Fibroblast of upper back skin (primary cell): Measurements from ENCODE around the gene NUDT16L1.

Experiments used
- DNase-seq: peaks from one replicate; pipeline ENCODE4 v3.0.0-alpha.2; 2013

Gene NUDT16L1

DNA sequence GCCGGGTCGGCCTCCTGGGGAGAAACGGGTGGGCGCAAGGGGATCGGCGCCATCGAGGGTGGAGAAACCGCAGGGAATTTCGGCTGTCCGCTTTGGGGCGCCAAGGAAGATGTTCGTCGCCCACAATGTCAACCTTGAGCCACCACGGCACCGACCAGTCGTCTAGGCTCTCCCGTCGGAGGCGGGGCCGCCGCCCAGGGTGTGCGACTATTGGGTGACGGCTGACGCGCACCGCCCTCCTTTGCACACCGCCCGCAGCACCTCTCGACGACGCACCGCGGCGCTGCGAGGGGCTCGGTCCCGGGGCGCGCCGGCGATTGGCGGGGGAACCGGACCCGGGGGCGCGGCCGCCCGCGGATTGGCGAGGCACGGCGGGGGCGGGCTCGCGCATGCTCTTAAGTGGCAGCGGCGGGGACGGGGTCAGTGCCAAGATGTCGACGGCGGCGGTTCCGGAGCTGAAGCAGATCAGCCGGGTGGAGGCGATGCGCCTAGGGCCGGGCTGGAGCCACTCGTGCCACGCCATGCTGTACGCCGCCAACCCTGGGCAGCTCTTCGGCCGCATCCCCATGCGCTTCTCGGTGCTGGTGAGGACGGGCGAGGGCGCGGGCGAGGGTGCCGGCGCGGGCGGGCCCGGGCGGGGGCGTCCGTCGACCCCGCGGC, at the start of gene NUDT16L1:
Gene NUDT16L1 (plus strand): TSS at position 267 of the 660 bp plus-strand sequence. CDS start 165 bp downstream, at position 432.
- peak; percentile 94 for DNase-seq

DNA sequence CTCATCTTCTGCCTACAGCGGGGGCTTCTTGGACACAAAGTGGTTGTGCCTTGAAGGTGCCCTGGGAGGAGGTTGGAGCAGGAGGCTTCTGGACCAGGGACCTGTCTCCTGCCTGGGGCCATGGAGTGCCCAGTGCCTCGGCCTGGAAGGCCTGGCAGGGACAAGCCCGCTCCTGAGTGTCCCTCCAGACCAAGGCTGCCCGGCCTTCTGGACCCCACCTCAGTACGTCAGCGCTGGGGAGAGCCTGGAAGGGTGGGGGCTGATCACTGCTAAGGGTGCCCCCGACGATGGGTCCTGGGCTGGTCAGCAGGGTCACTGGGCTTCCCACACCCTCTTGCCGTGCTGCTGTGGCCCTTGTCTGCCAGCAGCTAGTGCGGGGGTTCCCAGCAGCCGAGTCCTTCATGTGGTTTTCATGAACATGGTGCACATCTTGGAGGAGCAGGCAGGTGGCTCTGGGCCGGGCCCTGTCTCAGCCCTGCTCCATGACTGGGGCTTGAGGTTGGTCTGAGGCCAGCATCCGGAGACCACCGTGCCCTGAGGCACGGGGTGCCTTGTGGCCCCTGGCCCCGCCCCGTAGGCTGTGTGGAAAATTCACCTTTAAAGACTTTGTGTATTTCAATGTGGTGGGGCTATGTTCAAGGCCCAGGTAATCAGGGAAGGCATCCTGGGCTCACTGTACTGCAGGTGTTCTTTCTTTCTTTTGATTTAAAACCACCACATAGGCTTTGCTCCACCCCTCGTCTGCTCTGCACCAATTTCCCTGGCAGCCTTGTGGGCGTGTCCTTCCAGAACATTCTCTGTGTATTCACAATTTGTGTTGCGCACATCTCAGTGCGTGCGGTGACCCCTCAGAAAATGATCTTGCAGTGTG, 46.4 kb upstream of the NUDT16L1 start:
- no peak for DNase-seq

DNA sequence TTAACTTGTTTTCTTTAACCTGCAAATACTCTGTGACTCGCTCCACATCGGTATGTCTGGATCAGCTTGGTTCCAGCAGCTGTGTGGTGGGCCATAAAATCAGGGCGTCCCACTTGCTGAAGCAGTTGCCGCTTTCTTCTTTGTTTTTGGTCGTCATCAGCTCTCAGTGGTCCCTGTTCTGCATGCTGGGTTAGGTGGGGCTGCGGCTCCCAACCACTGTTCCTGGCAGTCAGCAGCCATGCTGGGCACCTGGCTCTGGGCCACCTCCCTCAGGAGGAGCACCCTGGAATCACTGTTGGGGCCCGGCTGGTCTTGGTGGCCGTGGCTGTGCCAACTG, 45.8 kb upstream of the NUDT16L1 start:
- DNase-seq, result no peak

DNA sequence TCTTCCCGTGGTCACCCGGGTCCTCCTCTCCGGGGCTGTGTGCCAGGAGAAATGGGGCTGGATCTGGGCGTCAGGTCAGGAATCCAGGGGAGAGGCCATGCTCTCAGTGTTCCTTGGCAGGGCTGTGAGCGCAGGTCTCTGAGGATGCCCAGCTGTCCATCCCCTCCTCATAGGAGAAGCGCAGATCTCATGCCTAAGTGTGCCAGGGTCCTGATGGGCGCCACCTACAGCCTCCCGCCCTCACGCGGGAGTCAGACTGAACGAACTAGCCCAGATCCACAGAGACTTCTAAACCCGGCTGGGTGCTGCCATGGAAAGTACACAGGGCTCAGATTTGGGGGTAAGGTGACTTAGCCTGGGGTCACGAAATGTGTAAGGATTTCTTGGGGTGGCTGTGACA, 44.4 kb upstream of the NUDT16L1 start:
- DNase-seq, result no peak

DNA sequence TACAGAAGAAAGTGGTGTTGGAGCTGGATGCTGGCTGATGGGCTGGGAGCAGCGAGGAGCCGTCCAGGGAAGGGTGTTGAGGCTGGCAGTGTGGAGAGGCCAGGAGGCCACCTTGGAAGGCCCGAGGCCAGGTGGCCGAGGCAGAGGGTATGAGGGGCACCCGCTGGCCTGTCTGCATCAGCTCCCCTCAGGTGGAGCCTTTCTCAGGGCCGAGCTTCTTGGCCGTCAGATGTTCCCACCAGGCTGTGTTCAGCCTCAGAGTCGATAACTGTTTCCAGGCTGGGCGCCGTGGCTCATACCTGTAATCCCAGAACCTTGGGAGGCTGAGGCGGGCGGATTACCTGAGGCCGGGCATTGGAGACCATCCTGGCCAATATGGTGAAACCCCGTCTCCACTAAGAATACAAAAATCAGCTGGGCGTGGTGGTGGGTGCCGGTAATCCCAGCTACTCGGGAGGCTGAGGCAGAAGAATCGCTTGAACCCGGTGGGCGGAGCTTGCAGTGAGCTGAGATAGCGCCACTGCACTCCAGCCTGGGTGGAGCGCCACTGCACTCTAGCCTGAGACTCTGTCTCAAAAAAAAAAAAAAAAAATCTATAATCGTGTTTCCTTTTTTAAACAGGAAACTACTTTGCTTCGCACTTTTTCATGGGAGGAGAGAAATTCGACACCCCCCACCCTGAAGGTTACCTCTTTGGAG, 43.5 kb upstream of the NUDT16L1 start:
- DNase-seq, result no peak

DNA sequence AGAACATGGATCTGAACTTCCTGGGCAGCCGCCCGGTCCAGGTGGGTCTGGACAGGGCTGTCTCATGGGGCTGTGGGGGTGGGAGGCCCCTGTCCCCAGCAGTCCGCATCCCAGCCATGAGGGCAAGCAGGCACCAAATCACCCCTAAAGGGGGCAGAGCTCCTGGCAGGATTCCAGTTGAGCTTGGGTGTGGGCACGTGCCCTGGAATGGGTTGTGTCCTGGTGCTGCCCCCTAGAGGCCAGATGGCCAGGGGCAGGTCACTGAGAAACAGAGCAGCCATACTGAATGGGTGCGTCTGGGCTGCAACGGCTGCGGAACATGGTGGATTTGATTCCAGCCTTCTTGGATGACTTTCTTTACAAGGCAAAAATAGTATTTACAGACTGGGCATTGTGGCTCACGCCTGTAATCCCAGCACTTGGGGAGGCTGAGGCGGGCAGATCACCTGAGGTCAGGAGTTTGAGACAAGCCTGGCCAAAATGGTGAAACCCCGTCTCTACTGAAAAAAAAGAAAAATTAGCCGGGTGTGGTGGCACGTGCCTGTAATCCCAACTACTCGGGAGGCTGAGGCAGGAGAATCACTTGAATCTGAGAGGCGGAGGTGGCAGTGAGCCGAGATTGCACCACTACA, 42.8 kb upstream of the NUDT16L1 start:
- DNase-seq, result peak; percentile 39

DNA sequence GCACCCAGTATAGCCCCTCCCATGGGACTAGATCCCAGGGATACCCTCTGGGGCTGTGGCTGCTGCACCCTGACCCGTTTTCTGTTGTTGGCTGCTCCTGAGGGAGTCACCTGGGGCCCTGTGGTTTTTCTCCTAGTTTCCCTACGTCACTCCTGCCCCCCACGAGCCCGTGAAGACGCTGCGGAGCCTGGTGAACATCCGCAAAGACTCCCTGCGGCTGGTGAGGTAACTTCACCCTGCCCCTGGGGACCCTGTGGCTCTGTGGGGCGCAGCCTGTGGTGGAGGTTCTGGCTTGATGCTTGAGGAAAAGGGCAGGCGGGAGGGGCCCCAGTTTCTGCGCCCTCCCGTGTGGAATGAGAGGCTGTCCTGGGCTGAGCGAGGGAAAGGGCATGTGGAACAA, 41.5 kb upstream of the NUDT16L1 start:
- DNase-seq, result no peak

DNA sequence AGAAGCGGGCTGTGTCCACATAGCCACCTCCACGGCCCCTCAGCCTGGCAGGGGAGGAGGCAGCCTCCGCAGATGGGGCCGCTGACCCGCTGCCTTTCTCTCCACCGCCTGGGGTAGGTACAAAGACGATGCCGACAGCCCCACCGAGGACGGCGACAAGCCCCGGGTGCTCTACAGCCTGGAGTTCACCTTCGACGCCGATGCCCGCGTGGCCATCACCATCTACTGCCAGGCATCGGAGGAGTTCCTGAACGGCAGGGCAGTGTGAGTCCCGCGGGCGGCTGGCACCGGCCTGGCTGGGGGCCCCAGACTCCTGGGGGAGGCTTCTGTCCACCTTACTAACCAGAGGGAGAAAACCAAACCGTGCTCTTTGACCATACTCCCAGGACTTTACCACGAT, 40.8 kb upstream of the NUDT16L1 start:
- no peak for DNase-seq

DNA sequence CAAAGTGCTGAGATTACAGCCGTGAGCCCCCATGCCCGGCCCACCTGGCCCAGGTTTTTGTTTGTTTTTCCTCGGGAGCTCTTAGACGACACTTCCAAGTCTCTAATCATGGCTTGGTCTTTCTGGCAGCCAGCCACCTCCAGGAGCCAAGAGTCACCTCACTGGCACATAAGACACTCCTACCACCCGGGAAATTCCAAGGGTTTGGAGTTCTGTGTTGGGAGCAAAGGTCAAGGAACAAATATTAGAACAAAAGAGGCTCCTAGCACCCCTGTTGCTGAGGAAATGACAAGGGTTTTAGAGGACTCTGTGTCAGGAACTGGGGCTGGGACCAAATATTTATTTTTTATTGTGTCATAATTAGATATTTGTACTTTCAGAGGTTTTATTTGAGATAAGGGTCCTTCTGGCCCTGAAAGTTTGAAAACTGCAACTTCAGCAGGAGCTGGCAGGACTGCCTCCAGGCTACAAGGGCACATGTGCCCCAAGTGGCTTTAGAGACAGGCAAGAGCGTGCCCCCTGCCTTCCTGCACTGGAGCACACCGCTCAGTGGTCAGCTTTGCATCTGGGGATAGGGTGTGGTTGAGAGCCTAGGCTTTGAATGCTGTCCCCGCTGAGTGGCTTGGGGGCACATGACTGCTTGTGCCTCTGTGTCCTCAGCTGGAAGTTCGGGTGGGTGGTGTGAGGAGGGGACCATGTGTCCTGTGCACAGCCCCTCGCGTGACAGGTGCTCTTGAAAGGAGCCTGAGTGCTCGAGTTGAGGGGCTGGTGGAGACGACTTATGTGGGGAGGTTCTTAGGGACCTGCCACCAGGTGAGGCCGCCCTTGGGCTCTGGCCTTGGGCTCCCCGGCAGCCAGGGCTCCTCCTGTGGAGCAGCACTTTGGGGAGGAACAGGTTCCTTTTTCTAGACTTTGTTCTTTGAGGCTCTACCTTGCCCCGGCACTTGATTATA, 39.1 kb upstream of the NUDT16L1 start:
- no peak for DNase-seq

DNA sequence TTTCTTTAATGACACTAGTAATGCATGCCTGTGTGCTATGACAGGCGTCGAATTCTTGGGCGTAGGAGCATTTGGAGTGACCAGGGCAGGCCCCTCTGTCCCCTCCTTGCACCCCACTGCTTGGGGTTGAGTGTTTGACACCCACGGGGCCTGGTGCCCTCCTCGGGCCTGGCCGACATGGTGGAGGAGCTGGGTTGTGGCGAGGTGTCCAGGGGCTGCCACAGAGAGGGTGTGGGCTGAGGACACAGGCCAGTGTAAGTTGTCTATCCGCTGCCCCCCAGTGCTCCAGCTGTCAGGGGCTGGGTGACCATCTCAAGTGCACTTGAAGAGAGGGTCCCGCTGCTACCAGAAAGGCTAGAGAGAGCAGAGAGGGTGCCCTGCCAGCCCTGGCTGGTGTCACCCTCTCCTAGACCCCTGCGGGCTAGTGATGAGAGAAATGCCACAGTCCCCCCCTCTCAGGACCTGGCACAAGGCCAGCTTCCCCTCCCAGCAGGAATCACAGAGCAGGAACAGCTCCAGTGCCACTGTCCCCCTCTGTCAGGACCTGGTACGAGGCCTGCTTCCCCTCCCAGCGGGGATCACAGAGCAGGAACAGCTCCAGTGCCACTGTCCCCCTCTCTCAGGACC, 38.3 kb upstream of the NUDT16L1 start:
- no peak for DNase-seq

DNA sequence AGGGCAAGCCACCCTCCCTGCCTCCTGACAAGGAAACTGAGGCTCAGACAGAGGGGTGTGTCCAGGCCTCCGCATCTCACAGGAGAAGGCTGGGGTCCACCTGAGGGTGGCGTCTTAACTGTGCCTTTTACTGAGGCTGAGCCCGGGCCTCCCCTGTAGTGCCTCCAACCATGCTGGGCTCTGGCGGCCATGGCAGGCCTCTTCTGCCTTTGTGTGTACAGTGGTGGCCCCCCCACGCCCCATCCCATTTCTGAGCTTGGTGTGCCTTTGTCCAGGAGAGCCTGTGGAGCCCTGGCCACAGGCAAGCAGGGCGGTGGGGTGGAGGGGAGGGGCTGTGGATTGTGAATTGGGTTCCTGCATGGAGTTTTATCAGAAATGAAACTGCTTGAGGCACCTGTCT, 37.6 kb upstream of the NUDT16L1 start:
- no peak for DNase-seq

DNA sequence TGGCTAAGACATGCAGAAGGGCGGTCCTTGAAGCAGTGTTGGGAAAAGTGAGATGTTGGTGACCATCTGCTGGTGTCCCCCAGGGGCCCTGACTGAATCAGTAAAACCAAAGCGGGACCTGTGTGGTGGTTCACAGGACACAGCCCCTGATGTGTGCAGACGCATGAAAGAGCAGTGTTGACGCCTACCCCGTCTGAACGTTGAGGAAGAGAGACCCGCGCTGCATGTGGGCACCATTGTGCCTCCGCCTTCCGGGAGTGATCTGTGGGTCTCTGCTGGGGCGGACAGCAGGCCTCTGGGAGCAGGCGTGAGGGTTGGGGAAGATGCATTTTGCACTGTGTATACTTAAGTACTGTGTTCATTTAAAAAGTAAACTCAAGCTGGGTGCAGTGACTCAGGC, 37.1 kb upstream of the NUDT16L1 start:
- no peak for DNase-seq

DNA sequence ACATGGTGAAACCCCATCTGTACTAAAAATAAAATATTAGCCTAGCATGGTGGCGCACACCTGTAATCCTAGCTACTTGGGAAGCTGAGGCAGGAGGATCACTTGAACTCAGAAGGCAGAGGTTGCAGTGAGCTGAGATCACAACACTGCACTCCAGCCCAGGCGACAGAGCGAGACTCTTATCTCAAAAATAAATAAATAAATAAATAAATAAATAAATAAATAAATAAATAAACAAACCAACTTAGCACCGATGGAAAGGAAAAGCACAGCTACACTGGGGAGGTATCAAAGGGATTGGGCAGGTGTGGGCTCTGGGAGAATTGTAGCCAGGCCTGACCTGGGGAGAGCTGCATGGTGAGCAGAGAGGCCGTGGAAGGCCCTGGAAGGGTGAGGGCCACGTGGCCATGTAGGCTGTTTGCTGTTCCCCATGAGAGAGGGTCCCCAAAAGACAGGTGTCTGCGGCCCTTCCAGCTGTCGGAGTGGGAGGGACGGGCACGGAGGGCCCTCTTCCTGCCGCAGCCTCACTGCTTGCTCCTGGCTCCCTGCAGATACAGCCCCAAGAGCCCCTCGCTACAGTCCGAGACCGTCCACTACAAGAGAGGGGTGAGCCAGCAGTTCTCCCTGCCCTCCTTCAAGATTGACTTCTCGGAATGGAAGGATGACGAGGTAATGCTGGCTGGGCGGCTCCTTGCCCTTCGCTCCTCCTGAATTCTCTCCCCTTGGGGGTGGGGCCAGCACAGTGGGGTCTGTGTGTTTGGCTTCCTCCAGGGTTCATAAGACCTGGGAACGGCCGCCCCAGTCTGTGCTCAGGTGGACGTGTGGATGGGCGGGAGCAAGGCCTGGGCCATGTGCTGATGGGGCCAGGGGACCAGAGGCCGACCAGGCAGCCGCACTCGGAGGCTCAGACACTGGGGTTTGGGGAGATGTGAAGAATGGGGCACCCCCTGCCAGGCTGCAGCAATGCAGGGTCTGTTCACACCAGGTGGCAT, 36.4 kb upstream of the NUDT16L1 start:
- no peak for DNase-seq

DNA sequence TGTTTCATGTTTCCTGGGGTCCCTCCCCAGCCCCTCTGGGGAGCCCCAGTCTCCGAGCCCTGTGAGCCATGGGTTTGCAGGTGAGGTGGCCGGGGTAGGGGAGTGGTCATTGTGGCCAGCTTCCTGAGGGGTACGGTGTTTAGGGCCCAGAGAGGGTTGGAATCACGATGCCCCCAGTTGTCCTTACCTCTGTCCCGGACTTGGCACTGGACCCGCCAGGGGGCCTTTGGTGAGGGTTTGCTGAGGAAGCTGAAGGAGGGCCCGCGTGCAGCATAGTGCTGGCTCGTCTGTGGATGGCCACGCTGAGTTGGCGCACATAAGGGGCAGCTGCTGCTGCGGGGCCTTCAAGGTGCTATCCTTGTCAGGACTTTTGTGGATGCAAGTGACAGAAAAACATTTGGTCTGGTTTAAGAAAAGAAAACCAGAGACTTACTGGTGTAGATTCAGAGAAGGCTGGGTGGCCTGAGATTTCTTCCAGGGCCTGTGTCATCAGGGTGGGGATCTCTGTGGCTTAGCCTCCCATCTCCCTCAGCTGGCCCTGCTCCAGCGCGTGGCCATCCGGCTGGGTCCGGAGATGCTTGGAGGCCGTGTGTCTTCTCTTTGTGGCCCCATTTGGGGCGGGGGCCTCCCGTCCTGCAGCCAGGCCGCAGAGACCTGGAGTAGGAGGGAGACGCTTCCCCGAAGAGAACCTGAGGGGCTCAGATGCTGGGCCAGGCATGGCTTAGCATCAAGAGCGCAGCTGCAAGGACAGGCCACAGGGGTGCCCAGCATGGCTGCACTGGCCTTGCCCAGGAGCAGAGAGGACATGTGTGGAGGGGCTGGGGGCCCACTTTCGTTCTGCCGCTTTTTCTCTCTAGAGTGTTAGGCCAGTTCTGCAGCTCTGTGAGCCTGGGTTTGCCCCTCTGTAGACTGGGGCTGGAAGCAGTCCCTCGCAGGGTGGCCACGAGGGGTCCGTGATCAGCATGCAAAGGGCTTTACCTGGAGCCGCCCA, 33.7 kb upstream of the NUDT16L1 start:
- no peak for DNase-seq

DNA sequence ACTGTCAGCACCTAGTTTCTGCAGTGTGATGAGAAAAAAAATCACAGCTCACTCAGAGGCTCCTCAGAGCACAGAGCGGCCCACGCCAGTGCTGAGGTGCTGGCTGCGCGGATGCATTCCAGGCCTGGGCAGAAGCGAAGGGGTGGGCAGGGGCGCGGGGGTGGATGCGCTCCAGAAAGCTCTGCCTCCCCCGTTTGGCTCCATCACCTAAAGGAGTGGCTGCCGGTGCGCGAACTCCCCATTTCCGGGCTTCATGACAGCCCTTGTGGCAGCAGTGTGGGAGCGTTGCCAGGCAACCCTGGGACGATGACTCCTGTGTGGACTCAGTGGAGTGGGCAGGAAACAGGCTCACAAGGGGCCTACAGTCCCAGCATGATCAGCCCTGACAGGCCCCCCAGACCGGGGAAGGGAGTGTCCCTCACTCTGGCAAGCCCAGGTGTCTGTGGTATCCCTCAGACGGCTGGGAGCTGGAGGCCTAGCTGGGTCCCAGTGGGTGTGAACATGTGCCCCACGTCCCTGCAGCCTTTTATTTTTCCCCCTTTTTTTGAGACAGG, 32.8 kb upstream of the NUDT16L1 start:
- peak; percentile 23 for DNase-seq

DNA sequence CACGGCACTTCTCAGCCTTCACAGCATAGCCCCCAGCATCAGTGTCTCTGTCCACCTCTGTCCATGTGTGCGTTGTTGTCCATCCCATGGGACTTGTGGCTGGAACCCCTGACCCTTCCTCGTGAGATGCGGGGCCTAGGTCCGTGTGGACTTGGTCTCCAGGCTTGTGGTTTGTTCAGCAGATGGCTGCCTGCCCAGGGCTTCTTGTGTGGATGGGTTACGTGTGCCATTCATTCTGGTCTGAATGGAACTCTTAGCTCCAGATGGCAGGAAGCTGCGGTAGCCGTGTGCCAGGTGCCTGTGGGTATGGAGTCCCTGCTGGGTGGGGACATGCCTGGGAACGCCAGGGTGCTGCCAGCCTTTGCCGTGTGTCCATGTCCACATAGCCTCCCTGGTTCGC, 31.7 kb upstream of the NUDT16L1 start:
- DNase-seq, result no peak

DNA sequence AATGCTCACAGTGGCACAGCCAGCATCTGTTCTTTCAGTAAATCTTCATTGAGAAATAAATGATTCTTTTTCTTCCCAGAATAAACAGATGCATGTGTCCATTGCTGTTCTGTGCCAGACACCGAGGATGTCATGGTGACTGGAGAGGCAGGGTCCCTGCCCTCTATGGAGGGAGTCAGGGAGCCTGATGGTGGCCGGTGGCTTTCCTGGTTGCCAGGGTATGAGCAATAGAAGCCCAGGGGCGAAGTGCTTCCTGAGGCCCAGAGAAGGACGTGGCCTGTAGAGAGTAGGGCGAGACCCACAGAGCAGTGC, 29.9 kb upstream of the NUDT16L1 start:
- no peak for DNase-seq

DNA sequence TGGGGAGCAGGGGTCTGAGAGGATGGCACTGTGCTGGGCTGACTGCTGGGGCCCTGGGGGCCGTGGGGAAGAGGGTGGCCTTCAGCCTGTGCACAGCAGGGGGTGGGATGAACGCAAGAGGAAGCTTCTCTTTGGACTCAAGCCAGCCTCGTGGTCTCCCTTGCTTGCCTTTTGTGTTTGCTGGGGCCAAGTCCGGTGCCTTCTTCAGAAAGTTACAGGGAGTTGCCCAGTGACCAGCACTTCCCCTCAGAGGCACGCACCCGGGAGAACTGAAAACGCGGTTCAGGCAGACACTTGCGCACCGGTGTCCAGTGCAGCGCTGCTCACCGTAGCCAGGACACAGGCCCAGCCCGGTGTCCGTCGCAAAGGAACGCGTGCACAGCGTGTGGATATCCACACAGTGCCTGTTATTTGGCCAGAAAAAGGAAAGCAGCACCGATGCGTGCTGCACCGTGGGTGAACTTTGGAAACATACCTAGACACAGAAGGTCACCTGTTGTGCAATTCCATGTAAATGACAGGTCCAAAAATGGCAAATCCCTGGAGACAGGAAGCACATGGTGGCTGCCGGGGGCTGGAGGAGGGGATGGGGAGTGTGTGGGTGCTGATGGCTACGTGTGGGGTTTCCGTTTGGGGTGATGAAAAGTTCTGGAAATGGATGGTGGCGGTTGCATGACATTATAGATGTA, 29.4 kb upstream of the NUDT16L1 start:
- DNase-seq, result peak; percentile 10
